HEK293T (cell line): Measurements from ENCODE around the gene PITPNM1.
A peak's percentile ranks its signal among the peaks of the same experiment; 100 is the strongest.
"Not testable (repeated sequence)": the region's sequence is repeated elsewhere in the genome, so short reads cannot be mapped to it uniquely, and the experiment has no call there.

ENCODE experiments used
- CTCF ChIA-PET: fragments of 350-600 bp; formaldehyde crosslinking; extraction: SDS; loops from one replicate; lab custom pipeline; 2021; ENCODE audit warnings: antibody characterized with exemption, inconsistent platforms; lab: Yijun Ruan, JAX
- POLR2A ChIA-PET: fragments of 350-600 bp; formaldehyde crosslinking; extraction: SDS; loops from one replicate; lab custom pipeline; 2020; ENCODE audit warnings: antibody characterized with exemption, inconsistent platforms; lab: Yijun Ruan, JAX
- DNase-seq: peaks from one replicate; pipeline ENCODE4 v3.0.0; 2012; ENCODE audit warnings: mixed read lengths; ENCODE audit errors: extremely low spot score
- ARNT ChIP-seq: fragments of 450-650 bp; IDR thresholded peaks from 2 replicates; pipeline ENCODE4 v1.6.1; 2017; ENCODE audit warnings: mild to moderate bottlenecking
- BHLHE40 ChIP-seq: fragments of 450-650 bp; IDR thresholded peaks from 2 replicates; pipeline ENCODE4 v1.6.1; 2016; ENCODE audit warnings: mild to moderate bottlenecking, moderate library complexity, borderline replicate concordance
- CTBP1 ChIP-seq: fragments of 450-650 bp; IDR thresholded peaks from 2 replicates; pipeline ENCODE4 v1.6.1; 2016; ENCODE audit warnings: borderline replicate concordance
- ELF4 ChIP-seq: fragments of 450-650 bp; IDR thresholded peaks from 2 replicates; pipeline ENCODE4 v1.6.1; 2017; ENCODE audit warnings: antibody characterized with exemption
- FOXA1 ChIP-seq: fragments of 450-650 bp; IDR thresholded peaks from 2 replicates; pipeline ENCODE4 v1.6.1; 2016; ENCODE audit warnings: mild to moderate bottlenecking
- FOXK2 ChIP-seq: fragments of 450-650 bp; IDR thresholded peaks from 2 replicates; pipeline ENCODE4 v1.6.1; 2016; ENCODE audit warnings: mild to moderate bottlenecking
- FOXM1 ChIP-seq: fragments of 450-650 bp; IDR thresholded peaks from 2 replicates; pipeline ENCODE4 v1.6.1; 2017; ENCODE audit warnings: mild to moderate bottlenecking, borderline replicate concordance
- HDGF ChIP-seq: fragments of 450-650 bp; IDR thresholded peaks from 2 replicates; pipeline ENCODE4 v1.6.1; 2017; ENCODE audit warnings: antibody characterized with exemption, borderline replicate concordance
- L3MBTL2 ChIP-seq: fragments of 450-650 bp; conservative IDR thresholded peaks from 2 replicates; pipeline ENCODE4 v1.6.1; 2016; ENCODE audit warnings: mild to moderate bottlenecking
- LEF1 ChIP-seq: fragments of 450-650 bp; IDR thresholded peaks from 2 replicates; pipeline ENCODE4 v1.6.1; 2017; ENCODE audit warnings: mild to moderate bottlenecking, borderline replicate concordance
- NFRKB ChIP-seq: fragments of 450-650 bp; IDR thresholded peaks from 2 replicates; pipeline ENCODE4 v1.6.1; 2016; ENCODE audit warnings: mild to moderate bottlenecking, moderate library complexity
- SP1 ChIP-seq: fragments of 450-650 bp; IDR thresholded peaks from 2 replicates; pipeline ENCODE4 v1.6.1; 2017
- SUZ12 ChIP-seq: fragments of 450-650 bp; IDR thresholded peaks from 2 replicates; pipeline ENCODE4 v1.6.1; 2016; ENCODE audit warnings: mild to moderate bottlenecking
- TARDBP ChIP-seq: fragments of 450-650 bp; IDR thresholded peaks from 2 replicates; pipeline ENCODE4 v1.6.1; 2016
- ZNF384 ChIP-seq: fragments of 450-650 bp; IDR thresholded peaks from 2 replicates; pipeline ENCODE4 v1.6.1; 2016
- TF ChIP-seq, protein P1 (sequence below): fragments of 450-650 bp; IDR thresholded peaks from 2 replicates; pipeline ENCODE4 v1.6.1; 2016

Gene PITPNM1

DNA sequence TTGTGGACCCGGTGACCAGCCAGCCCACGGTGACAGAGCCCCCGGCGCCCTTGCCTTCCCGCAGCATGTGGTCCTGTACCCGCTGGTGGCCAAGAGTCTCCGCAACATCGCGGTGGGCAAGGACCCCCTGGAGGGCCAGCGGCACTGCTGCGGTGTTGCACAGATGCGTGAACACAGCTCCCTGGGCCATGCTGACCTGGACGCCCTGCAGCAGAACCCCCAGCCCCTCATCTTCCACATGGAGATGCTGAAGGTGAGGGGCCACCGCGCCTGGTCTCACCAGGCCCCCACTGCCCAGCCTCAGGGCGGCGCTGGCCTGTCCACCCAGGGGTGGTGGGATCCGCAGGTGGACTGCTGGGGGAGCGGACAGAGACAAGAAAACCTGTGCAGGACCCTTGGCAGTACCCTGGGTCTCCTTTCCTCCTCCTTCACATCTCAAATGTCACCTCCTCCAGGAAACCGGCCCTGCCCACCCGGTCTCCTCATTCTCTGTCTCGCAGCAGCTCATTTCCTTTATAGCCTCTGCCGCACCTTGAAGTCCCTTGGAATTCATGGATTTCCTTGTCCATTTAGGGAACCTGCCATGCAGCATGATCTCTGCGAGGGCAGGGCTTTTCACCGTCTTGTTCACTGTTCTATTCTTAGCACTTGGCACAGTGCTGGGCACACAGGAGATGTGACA lies 15.8 kb downstream of the PITPNM1 start:
- ChIA-PET POLR2A (no interaction called here), CTCF (no interaction called here)
- no peak for DNase-seq
- TF ChIP-seq LEF1 (no peak), HDGF (no peak), SP1 (no peak), CTBP1 (no peak), FOXM1 (no peak), FOXA1 (no peak), ZNF384 (no peak)
- TF ChIP-seq, protein P1, sequence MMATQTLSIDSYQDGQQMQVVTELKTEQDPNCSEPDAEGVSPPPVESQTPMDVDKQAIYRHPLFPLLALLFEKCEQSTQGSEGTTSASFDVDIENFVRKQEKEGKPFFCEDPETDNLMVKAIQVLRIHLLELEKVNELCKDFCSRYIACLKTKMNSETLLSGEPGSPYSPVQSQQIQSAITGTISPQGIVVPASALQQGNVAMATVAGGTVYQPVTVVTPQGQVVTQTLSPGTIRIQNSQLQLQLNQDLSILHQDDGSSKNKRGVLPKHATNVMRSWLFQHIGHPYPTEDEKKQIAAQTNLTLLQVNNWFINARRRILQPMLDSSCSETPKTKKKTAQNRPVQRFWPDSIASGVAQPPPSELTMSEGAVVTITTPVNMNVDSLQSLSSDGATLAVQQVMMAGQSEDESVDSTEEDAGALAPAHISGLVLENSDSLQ = no peak

DNA sequence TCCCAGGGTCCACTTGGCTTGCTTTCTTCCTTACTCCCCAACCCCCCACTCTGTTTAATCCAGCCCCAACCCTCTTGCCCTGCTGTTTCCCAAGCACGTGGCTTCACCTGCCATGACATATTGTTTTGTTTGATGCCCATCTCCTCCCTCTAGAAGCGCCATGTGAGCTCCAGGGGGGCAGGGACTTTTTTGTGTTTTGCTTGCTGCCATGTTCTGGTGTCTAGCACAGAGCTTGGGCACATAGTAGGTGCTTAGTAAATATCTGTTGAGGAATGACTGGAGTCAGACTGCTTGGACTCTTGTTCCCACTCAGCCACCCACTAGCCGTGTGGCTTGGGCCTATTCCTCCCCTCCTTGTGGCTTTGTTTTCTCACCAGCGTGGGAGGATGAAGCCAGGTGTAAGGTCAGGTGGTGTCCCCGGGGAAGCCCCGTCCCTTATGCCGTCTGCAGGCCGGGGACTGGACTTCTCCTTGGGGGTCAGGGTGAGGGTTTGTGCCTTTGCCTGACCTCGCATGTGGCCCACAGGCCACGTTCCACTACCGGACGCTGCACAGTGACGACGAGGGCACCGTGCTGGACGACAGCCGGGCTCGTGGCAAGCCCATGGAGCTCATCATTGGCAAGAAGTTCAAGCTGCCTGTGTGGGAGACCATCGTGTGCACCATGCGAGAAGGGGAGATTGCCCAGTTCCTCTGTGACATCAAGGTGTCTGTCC lies 18.5 kb downstream of the PITPNM1 start:
- ChIA-PET POLR2A (no interaction called here), CTCF (no interaction called here)
- TF ChIP-seq BHLHE40 (no peak), FOXK2 (no peak), FOXM1 (no peak), ARNT (no peak), SP1 (no peak), SUZ12 (no peak), L3MBTL2 (no peak), TARDBP (no peak)
- no peak for DNase-seq

DNA sequence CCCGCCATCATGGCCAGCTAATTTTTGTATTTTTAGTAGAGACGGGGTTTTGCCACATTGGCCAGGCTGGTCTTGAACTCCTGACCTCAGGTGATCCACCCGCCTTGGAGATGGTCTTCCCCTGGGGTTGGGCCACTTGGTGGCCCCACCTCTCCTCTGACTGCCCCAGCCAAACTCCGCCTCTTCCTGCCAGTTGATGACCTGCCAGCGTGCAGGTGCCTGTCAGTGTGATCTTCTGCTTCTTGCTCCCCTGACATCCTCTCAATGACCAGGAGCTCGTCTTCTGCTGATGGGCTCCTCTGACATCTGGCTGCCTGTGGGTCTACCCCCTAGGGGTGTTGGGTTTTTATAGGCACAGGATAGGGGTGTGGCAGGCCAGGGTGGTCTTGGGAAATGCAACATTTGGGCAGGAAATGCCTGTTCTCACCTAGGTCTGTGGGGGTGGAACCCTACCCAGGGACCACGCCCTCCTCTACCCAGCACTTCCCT lies 19.2 kb downstream of the PITPNM1 start:
- CTCF ChIA-PET, DNase-seq, POLR2A ChIA-PET: not testable (repeated sequence)

DNA sequence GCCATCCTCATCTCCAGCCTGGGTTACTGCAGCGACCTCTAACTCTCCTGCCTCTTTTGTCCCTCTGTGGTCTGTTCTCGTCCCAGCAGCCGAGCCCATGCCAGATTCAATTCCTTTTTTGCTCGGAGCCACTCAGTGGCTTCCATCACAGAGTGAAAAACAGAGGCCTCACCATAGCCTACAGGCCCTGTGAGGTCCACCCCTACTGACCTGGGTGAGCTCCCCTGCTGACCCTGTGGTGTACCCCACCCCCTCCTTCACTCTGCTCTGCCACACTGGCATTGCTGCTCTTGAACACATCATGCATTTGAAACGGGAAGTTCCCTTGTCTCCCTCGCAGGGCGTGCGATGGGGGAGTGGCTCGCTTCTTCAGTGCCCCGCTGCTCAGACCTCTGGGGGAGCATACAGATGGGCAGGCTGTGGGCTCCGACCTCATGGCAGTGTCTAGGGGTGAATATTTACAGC lies 20.3 kb downstream of the PITPNM1 start:
- ChIA-PET CTCF (no interaction called here), POLR2A (no interaction called here)
- TF ChIP-seq LEF1 (no peak), ELF4 (no peak), CTBP1 (no peak)
- no peak for DNase-seq

DNA sequence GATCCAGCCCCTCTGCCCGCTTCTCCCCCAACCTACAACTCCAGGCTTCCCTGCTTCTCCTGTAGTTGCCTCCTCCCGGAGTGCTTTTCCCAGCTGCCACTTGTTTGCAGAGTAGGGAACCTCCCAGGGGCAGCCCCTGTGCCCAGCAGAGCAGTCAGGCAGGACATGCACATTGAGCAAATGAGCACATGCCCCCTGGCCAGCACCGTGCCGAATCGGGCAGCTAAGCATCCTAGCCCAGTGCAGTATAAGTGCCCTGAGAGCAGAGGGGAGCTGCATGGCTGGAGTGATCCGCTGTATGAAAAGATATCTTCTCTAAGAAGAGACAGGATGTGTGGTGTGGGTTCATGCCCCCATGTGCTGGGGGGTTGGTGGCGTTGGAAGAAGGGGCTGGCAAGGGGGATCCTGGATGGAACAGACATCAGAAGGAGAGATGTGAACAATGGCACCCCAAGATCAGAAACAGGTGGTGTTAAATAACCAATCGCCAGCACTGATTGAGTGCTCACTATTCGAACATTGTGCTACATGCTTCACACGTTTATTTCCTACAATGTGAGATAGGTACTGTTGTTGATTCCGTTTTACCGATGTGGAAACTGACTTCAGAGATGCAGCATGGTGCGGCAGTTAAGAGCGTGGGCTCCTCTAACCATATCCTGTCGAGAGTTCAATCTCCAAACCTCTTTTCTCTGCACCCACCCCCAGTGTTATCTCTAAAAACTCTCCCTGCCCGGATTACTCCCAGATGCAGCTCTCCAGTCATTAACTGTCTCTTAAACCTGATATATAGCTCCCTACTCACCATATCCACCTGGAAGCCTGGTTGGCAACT lies 21.1 kb downstream of the PITPNM1 start:
- DNase-seq = no peak
- TF ChIP-seq HDGF = no peak
- TF ChIP-seq NFRKB = no peak
- POLR2A ChIA-PET = no interaction called here
- CTCF ChIA-PET = no interaction called here

DNA sequence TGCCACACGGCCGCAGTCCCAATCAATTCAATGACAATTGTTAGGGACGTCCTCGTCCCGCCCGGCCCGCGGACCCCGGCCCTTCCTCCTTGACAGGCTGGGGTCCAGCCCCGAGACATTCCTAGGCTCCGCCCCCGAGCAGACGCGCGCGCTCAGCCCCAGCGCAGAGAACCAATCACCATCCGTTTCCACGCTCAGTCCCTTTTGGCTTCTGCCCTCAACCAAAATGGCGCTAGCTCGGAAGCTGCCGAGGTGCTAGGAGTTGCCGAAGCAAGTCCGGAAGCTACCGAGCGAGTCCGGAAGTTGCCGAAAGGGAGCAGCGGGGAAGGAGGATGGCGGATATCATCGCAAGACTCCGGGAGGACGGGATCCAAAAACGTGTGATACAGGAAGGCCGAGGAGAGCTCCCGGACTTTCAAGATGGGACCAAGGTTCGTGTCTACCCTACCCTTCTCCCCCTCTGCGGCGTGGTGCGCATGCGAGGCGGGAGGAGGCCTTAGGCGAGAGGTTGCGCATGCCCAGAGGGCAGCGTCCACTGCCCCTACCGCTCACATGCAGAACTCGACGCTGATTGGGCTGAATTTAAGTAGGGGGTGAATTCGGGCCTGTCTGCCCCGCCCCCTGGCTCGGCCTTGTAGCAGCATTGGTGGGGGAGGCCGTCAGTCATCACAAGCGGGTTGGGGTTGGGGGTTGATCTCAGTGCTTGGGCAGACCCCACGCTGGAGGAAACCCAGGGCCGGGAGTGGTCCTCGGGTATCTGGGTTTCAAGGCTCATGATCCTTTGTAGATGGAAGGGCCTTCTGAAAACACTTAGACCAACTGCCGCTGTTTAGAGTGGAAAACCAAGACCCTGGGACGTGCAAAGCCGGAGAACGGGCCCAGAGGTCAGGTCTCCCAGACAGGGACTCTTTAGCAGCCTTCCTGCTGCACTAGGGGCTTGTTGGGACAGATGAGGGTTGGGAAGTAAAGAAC lies 22.1 kb downstream of the PITPNM1 start, which contains the start of gene AIP:
Gene AIP (plus strand): TSS at position 200 of the 972 bp plus-strand sequence. CDS start 133 bp downstream, at position 333.
- ChIA-PET CTCF (interaction anchor here (0.6 to 0.7 kb wide), 2 partner anchors 12 to 90 kb away, joined by 3 to 4 read pairs; no protein-coding TSS in a partner anchor), POLR2A (interaction anchor here (0.6 to 1.6 kb wide), 14 partner anchors 9 to 129 kb away, joined by 3 to 10 read pairs (median 4); partner anchors contain the start of genes PPP1CA, RAD9A and TMEM134)
- peak; percentile 98 for DNase-seq
- no peak for TF ChIP-seq HDGF
- no peak for TF ChIP-seq SUZ12
- TF ChIP-seq TARDBP = no peak
- TF ChIP-seq L3MBTL2 = peak; percentile 100
- no peak for TF ChIP-seq BHLHE40
- TF ChIP-seq ELF4 = peak; percentile 52; the same call in 1 of the 2 replicates
- TF ChIP-seq, protein P1 = peak; percentile 98
- TF ChIP-seq FOXM1 = no peak
- TF ChIP-seq FOXK2 = no peak
- TF ChIP-seq SP1 = no peak
- TF ChIP-seq ARNT = no peak
- TF ChIP-seq CTBP1 = no peak
- TF ChIP-seq NFRKB = no peak
- no peak for TF ChIP-seq LEF1
- TF ChIP-seq ZNF384 = no peak
- TF ChIP-seq FOXA1 = no peak
